ENCODE results near the gene OIP5. TPM values are rescaled to one million over a fixed set of nuclear protein-coding genes. Genes with fewer than 3 reads are reported as not detected.

Gene OIP5
- total and polyA plus RNA-seq, 4 donors, result 0.17 to 11.8 (median 1.1) TPM

DNA sequence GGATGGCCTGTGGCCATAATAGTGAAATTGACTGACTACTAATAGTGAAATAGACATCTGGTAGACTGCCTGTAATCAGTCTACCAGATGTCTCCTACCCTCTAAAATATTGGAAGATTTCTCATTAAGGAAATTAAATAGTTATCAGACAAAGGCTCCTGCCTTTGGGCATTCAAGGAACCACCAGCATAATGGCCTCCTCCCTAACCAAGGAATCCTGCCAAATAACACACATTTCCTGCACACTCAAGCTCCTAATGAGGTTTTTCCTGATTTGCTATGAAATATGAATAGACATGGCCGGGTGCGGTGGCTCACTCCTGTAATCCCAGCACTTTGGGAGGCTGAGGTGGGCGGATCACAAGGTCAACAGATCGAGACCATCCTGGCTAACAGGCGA lies 14.8 kb upstream of the OIP5 start:
- H3K4me3 ChIP-seq (ENCODE audit: low read depth in 1 of 3, low read length in 3 of 3), result no peak overlapping the region
- no peaks in the 10 kb centered on the region for H3K9me3 ChIP-seq (ENCODE audit: control insufficient read depth in 4 of 4, low read length in 3 of 4)
- H3K27ac ChIP-seq (ENCODE audit: low read depth in 1 of 2, low read length in 2 of 2), result no peak overlapping the region
- H3K27me3 ChIP-seq (ENCODE audit: control insufficient read depth in 4 of 4, insufficient read depth in 4 of 4, low read length in 3 of 4), result no peaks in the 10 kb centered on the region
- TF ChIP-seq FOXA1 (IDR thresholded peaks at IDR 0.05), result no peak
- no peak for TF ChIP-seq HNF4G (IDR thresholded peaks at IDR 0.05)
- TF ChIP-seq TAF1 (conservative IDR thresholded peaks at IDR 0.05), result no peak
- TF ChIP-seq, protein P1, sequence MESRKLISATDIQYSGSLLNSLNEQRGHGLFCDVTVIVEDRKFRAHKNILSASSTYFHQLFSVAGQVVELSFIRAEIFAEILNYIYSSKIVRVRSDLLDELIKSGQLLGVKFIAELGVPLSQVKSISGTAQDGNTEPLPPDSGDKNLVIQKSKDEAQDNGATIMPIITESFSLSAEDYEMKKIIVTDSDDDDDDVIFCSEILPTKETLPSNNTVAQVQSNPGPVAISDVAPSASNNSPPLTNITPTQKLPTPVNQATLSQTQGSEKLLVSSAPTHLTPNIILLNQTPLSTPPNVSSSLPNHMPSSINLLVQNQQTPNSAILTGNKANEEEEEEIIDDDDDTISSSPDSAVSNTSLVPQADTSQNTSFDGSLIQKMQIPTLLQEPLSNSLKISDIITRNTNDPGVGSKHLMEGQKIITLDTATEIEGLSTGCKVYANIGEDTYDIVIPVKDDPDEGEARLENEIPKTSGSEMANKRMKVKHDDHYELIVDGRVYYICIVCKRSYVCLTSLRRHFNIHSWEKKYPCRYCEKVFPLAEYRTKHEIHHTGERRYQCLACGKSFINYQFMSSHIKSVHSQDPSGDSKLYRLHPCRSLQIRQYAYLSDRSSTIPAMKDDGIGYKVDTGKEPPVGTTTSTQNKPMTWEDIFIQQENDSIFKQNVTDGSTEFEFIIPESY (IDR thresholded peaks at IDR 0.05), result no peak
- TF ChIP-seq, protein P2, sequence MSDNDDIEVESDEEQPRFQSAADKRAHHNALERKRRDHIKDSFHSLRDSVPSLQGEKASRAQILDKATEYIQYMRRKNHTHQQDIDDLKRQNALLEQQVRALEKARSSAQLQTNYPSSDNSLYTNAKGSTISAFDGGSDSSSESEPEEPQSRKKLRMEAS (IDR thresholded peaks at IDR 0.05), result no peak
- no peak for TF ChIP-seq GABPA (IDR thresholded peaks at IDR 0.05 in 1 of 2, conservative IDR thresholded peaks at IDR 0.05 in 1 of 2)
- TF ChIP-seq SP1 (IDR thresholded peaks at IDR 0.05), result no peak
- no peak for TF ChIP-seq YY1 (IDR thresholded peaks at IDR 0.05)
- TF ChIP-seq JUND (IDR thresholded peaks at IDR 0.05), result no peak
- no peak for TF ChIP-seq FOXA2 (IDR thresholded peaks at IDR 0.05)
- TF ChIP-seq HNF4A (conservative IDR thresholded peaks at IDR 0.05), result no peak
- TF ChIP-seq, protein P3, sequence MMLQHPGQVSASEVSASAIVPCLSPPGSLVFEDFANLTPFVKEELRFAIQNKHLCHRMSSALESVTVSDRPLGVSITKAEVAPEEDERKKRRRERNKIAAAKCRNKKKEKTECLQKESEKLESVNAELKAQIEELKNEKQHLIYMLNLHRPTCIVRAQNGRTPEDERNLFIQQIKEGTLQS (IDR thresholded peaks at IDR 0.05), result no peak
- no peak for TF ChIP-seq RAD21 (IDR thresholded peaks at IDR 0.05)
- no peak for TF ChIP-seq RXRA (IDR thresholded peaks at IDR 0.05)
- TF ChIP-seq EGR1 (IDR thresholded peaks at IDR 0.05; ENCODE audit: low read depth in 2 of 2), result no peak
- TF ChIP-seq, protein P4, sequence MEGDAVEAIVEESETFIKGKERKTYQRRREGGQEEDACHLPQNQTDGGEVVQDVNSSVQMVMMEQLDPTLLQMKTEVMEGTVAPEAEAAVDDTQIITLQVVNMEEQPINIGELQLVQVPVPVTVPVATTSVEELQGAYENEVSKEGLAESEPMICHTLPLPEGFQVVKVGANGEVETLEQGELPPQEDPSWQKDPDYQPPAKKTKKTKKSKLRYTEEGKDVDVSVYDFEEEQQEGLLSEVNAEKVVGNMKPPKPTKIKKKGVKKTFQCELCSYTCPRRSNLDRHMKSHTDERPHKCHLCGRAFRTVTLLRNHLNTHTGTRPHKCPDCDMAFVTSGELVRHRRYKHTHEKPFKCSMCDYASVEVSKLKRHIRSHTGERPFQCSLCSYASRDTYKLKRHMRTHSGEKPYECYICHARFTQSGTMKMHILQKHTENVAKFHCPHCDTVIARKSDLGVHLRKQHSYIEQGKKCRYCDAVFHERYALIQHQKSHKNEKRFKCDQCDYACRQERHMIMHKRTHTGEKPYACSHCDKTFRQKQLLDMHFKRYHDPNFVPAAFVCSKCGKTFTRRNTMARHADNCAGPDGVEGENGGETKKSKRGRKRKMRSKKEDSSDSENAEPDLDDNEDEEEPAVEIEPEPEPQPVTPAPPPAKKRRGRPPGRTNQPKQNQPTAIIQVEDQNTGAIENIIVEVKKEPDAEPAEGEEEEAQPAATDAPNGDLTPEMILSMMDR (IDR thresholded peaks at IDR 0.05; ENCODE audit: low read depth, low read length, missing input control), result no peak
- TF ChIP-seq, protein P5, sequence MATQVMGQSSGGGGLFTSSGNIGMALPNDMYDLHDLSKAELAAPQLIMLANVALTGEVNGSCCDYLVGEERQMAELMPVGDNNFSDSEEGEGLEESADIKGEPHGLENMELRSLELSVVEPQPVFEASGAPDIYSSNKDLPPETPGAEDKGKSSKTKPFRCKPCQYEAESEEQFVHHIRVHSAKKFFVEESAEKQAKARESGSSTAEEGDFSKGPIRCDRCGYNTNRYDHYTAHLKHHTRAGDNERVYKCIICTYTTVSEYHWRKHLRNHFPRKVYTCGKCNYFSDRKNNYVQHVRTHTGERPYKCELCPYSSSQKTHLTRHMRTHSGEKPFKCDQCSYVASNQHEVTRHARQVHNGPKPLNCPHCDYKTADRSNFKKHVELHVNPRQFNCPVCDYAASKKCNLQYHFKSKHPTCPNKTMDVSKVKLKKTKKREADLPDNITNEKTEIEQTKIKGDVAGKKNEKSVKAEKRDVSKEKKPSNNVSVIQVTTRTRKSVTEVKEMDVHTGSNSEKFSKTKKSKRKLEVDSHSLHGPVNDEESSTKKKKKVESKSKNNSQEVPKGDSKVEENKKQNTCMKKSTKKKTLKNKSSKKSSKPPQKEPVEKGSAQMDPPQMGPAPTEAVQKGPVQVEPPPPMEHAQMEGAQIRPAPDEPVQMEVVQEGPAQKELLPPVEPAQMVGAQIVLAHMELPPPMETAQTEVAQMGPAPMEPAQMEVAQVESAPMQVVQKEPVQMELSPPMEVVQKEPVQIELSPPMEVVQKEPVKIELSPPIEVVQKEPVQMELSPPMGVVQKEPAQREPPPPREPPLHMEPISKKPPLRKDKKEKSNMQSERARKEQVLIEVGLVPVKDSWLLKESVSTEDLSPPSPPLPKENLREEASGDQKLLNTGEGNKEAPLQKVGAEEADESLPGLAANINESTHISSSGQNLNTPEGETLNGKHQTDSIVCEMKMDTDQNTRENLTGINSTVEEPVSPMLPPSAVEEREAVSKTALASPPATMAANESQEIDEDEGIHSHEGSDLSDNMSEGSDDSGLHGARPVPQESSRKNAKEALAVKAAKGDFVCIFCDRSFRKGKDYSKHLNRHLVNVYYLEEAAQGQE (IDR thresholded peaks at IDR 0.05), result no peak
- TF ChIP-seq NR2F2 (IDR thresholded peaks at IDR 0.05), result no peak
- no peaks in the 10 kb centered on the region for H3K4me1 ChIP-seq (ENCODE audit: control insufficient read depth in 4 of 4, insufficient read depth in 4 of 4, low read length in 3 of 4)
- 94% methylated on average over 5 of the region's 5 CpGs for WGBS
- no peak overlapping the region for H3K9ac ChIP-seq (ENCODE audit: low read depth in 1 of 2, low read length in 2 of 2)
- no peak for DNase-seq (ENCODE audit: low spot score)
- H3K36me3 ChIP-seq (ENCODE audit: control insufficient read depth in 4 of 4, insufficient read depth in 3 of 4, low read depth in 1 of 4, low read length in 3 of 4), result peaks cover 0 to 4% (median 1%) of the 10 kb centered on the region in 4 donors
